MM.1S (cell line): ENCODE measurements around the gene CLDN15.

Experiments used
- DNase-seq: peaks from one replicate; pipeline ENCODE4 v3.0.0-alpha.2; 2015
- H2AFZ ChIP-seq: fragments of 300-600 bp; sonication (generic); 2 replicates; pipeline ENCODE4 v1.6.0; 2016; ENCODE audit warnings: antibody characterized with exemption, low read length
- H3F3A ChIP-seq: fragments of 300-600 bp; sonication (generic); 2 replicates; pipeline ENCODE4 v1.6.1; 2016; ENCODE audit warnings: mild to moderate bottlenecking, antibody characterized with exemption, low read length, moderate library complexity, mixed read lengths; ENCODE audit not compliant: insufficient read depth
- H3K27ac ChIP-seq: fragments of 300-600 bp; sonication (generic); 2 replicates; pipeline ENCODE4 v1.5.1; 2016; ENCODE audit warnings: mild to moderate bottlenecking, low read length
- H3K27me3 ChIP-seq: fragments of 300-600 bp; sonication (generic); replicated peaks from 2 replicates; pipeline ENCODE4 v1.6.0; 2016; ENCODE audit warnings: low read length; ENCODE audit not compliant: insufficient read depth
- H3K36me3 ChIP-seq: fragments of 300-600 bp; sonication (generic); replicated peaks from 2 replicates; pipeline ENCODE4 v1.6.1; 2016; ENCODE audit warnings: mild to moderate bottlenecking, low read length, mixed read lengths; ENCODE audit not compliant: insufficient read depth
- H3K4me1 ChIP-seq: fragments of 300-600 bp; sonication (generic); 2 replicates; pipeline ENCODE4 v1.6.1; 2016; ENCODE audit warnings: low read length, mixed read lengths
- H3K4me2 ChIP-seq: fragments of 300-600 bp; sonication (generic); 2 replicates; pipeline ENCODE4 v1.6.0; 2016; ENCODE audit warnings: low read depth, low read length
- H3K4me3 ChIP-seq: fragments of 300-600 bp; sonication (generic); 2 replicates; pipeline ENCODE4 v1.5.1; 2016; ENCODE audit warnings: low read length, mixed read lengths
- H3K79me2 ChIP-seq: fragments of 300-600 bp; sonication (generic); 2 replicates; pipeline ENCODE4 v1.6.1; 2016; ENCODE audit warnings: mixed run types, low read length, mixed read lengths
- H3K9ac ChIP-seq: fragments of 300-600 bp; sonication (generic); 2 replicates; pipeline ENCODE4 v1.6.1; 2016; ENCODE audit warnings: low read length, mixed read lengths
- H3K9me2 ChIP-seq: fragments of 300-600 bp; sonication (generic); replicated peaks from 2 replicates; pipeline ENCODE4 v1.6.1; 2016; ENCODE audit warnings: mild to moderate bottlenecking, low read length, mixed read lengths; ENCODE audit not compliant: insufficient read depth
- H3K9me3 ChIP-seq: fragments of 300-600 bp; sonication (generic); replicated peaks from 2 replicates; pipeline ENCODE4 v1.6.1; 2016; ENCODE audit warnings: mild to moderate bottlenecking, low read length, mixed read lengths; ENCODE audit not compliant: insufficient read depth
- H4K20me1 ChIP-seq: fragments of 300-600 bp; sonication (generic); 2 replicates; pipeline ENCODE4 v1.6.1; 2016; ENCODE audit warnings: mild to moderate bottlenecking, low read length, moderate library complexity, mixed read lengths; ENCODE audit not compliant: insufficient read depth
- CTCF ChIP-seq: fragments of 300-600 bp; sonication (generic); IDR thresholded peaks from 2 replicates; pipeline ENCODE4 v1.5.1; 2016; ENCODE audit warnings: antibody characterized with exemption, low read length, mixed read lengths
- EZH2 ChIP-seq: fragments of 300-600 bp; sonication (generic); optimal IDR thresholded peaks from 2 replicates; pipeline ENCODE3; 2017; ENCODE audit warnings: low read depth, mild to moderate bottlenecking, antibody characterized with exemption, low read length, mixed read lengths
- EZH2phosphoT487 ChIP-seq: fragments of 300-600 bp; sonication (generic); IDR thresholded peaks from 2 replicates; pipeline ENCODE4 v1.6.1; 2018; ENCODE audit warnings: antibody characterized with exemption, low read length

CLDN15 gene

GRCh38 chr7:101278461-101279292 lies 41.1 kb upstream of the CLDN15 start:
- Histone ChIP-seq H3K4me2 (no peak overlapping the region), H2AFZ (no peak overlapping the region), H3K4me3 (no peak overlapping the region), H3K9me2 (no peaks in the 10 kb centered on the region), H3F3A (no peaks in the 10 kb centered on the region), H3K4me1 (no peaks in the 10 kb centered on the region), H3K27me3 (peaks cover 81% of the 10 kb centered on the region), H3K27ac (no peak overlapping the region), H3K9me3 (no peaks in the 10 kb centered on the region), H4K20me1 (no peaks in the 10 kb centered on the region), H3K36me3 (no peaks in the 10 kb centered on the region), H3K9ac (no peak overlapping the region), H3K79me2 (no peaks in the 10 kb centered on the region)
- TF ChIP-seq EZH2phosphoT487: no peak
- no peak for TF ChIP-seq CTCF
- TF ChIP-seq EZH2: no peak
- DNase-seq: no peak

- Histone ChIP-seq H2AFZ (no peak overlapping the region), H3K36me3 (no peaks in the 10 kb centered on the region), H3K27me3 (peaks cover 89% of the 10 kb centered on the region), H3K9ac (no peak overlapping the region), H3K9me2 (no peaks in the 10 kb centered on the region), H3F3A (no peaks in the 10 kb centered on the region), H3K4me3 (no peak overlapping the region), H3K4me1 (no peaks in the 10 kb centered on the region), H3K27ac (no peak overlapping the region), H4K20me1 (no peaks in the 10 kb centered on the region), H3K9me3 (no peaks in the 10 kb centered on the region), H3K79me2 (no peaks in the 10 kb centered on the region), H3K4me2 (no peak overlapping the region)
- DNase-seq: no peak
- TF ChIP-seq CTCF: no peak
- no peak for TF ChIP-seq EZH2
- 0 out of 2 replicates have a peak, but pooled peaks have one; percentile 47 for TF ChIP-seq EZH2phosphoT487
Observed at GRCh38 chr7:101277155-101277554, 39.6 kb upstream of the CLDN15 start.

GRCh38 chr7:101273206-101273605 lies 35.6 kb upstream of the CLDN15 start:
- H3K79me2 ChIP-seq: no peaks in the 10 kb centered on the region
- TF ChIP-seq CTCF (no peak), EZH2phosphoT487 (no peak), EZH2 (no peak)
- no peak overlapping the region for H3K9ac ChIP-seq
- DNase-seq: no peak
- no peak overlapping the region for H3K27ac ChIP-seq
- H3K27me3 ChIP-seq: peaks cover 95% of the 10 kb centered on the region
- H3K9me2 ChIP-seq: no peaks in the 10 kb centered on the region
- H3F3A ChIP-seq: no peaks in the 10 kb centered on the region
- no peak overlapping the region for H3K4me2 ChIP-seq
- no peaks in the 10 kb centered on the region for H3K4me1 ChIP-seq
- no peak overlapping the region for H3K4me3 ChIP-seq
- no peaks in the 10 kb centered on the region for H3K9me3 ChIP-seq
- no peaks in the 10 kb centered on the region for H4K20me1 ChIP-seq
- H2AFZ ChIP-seq: no peak overlapping the region
- H3K36me3 ChIP-seq: no peaks in the 10 kb centered on the region
